ENCODE measurements around the gene PLPP4.

DNA sequence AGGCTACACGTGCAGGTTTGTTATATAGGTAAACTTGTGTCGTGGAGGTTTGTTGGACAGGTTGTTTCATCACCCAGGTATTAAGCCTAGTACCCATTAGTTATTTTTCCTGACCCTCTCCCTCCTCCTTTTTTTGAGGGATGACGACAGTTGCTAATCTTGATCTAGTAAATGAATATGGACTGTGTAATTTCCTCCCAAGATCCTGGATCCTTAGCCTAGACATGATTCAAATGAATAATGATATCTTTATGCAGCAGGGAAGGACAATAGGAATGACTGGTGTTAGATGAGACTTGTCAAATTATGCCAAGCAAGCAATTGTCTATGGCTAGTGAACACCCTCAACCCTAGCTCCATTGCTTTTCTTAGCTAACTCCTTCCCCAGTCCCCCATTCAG, 156.2 kb downstream of the PLPP4 start:
- TF ChIP-seq EZH2phosphoT487 (IDR thresholded peaks at IDR 0.05; ENCODE audit: low read length), result no peak
- TF ChIP-seq, protein P1, sequence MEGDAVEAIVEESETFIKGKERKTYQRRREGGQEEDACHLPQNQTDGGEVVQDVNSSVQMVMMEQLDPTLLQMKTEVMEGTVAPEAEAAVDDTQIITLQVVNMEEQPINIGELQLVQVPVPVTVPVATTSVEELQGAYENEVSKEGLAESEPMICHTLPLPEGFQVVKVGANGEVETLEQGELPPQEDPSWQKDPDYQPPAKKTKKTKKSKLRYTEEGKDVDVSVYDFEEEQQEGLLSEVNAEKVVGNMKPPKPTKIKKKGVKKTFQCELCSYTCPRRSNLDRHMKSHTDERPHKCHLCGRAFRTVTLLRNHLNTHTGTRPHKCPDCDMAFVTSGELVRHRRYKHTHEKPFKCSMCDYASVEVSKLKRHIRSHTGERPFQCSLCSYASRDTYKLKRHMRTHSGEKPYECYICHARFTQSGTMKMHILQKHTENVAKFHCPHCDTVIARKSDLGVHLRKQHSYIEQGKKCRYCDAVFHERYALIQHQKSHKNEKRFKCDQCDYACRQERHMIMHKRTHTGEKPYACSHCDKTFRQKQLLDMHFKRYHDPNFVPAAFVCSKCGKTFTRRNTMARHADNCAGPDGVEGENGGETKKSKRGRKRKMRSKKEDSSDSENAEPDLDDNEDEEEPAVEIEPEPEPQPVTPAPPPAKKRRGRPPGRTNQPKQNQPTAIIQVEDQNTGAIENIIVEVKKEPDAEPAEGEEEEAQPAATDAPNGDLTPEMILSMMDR (IDR thresholded peaks at IDR 0.05; ENCODE audit: low read length), result no peak
- TF ChIP-seq EZH2 (optimal IDR thresholded peaks at IDR 0.05; ENCODE audit: low read depth, low read length), result no peak

Measured in MM.1S (cell line).